HepG2 (cell line): Measurements from ENCODE around the gene KCNQ1OT1. TPM values are rescaled to one million over a fixed set of nuclear protein-coding genes. Genes with fewer than 3 reads are reported as not detected.

ENCODE experiments used
- ATAC-seq: fragments of 200-7000 bp; cut with Tn5 transposase; 3 replicates; pipeline ENCODE4 v1.9.1; 2020; ENCODE audit warnings: mild to moderate bottlenecking, moderate library complexity
- BruUV-seq: library from RNA; stranded (reverse); fragments of 400-500 nt; replicated peaks from 2 replicates; lab custom pipeline; 2021; lab: Mats Ljungman, UMichigan
- CTCF ChIA-PET: fragments of 300-600 bp; formaldehyde crosslinking; extraction: SDS; loops from one replicate; lab custom pipeline; 2021; ENCODE audit warnings: low total read pairs, inconsistent platforms, low intra/inter-chr PET ratio; lab: Yijun Ruan, JAX
- POLR2A ChIA-PET: fragments of 350-600 bp; sonication (Branson Sonifier 250); formaldehyde crosslinking; loops from one replicate; lab custom pipeline; 2020; ENCODE audit warnings: antibody characterized with exemption, inconsistent platforms; lab: Yijun Ruan, JAX
- DNase-seq: peaks from one replicate; pipeline ENCODE4 v3.0.0-alpha.2; 2015; ENCODE audit warnings: low spot score
- FAIRE-seq: peaks from 3 replicates; lab custom pipeline; 2011; peaks lifted over from hg19 to GRCh38; lab: Jason Lieb, UNC
- H2AFZ ChIP-seq: one replicate; pipeline ENCODE4 v1.6.1; 2011; ENCODE audit warnings: low read length, inconsistent platforms
- H3K27ac ChIP-seq: fragments of 300-600 bp; 3 replicates; pipeline ENCODE4 v1.8.0; 2011; ENCODE audit warnings: mixed run types, mild to moderate bottlenecking, mixed read lengths, low read length, inconsistent platforms; ENCODE audit not compliant: insufficient read depth; ENCODE audit errors: extremely low read length
- H3K27me3 ChIP-seq, 2 experiments: fragments of 200-600 bp in 1 of 2; 2 replicates in 1 of 2; 3 replicates in 1 of 2; pipeline versions ENCODE4 v1.6.0 to v1.8.0; 2011; ENCODE audit warnings: low read length in 2 of 2, mild to moderate bottlenecking in 2 of 2, moderate library complexity in 2 of 2, inconsistent platforms in 1 of 2; ENCODE audit not compliant: insufficient read depth in 2 of 2, control insufficient read depth in 1 of 2
- H3K36me3 ChIP-seq, 2 experiments: fragments of 200-600 bp in 1 of 2; replicated peaks in 1 of 2; 2 replicates in 1 of 2; 3 replicates in 1 of 2; pipeline versions ENCODE4 v1.5.1 to v1.8.0; 2011; ENCODE audit warnings: low read length in 2 of 2, inconsistent platforms in 1 of 2; ENCODE audit not compliant: insufficient read depth in 2 of 2, control insufficient read depth in 1 of 2
- H3K4me1 ChIP-seq: 2 replicates; pipeline ENCODE4 v1.5.1; 2012; ENCODE audit warnings: low read length, inconsistent platforms; ENCODE audit not compliant: insufficient read depth
- H3K4me2 ChIP-seq: 2 replicates; pipeline ENCODE4 v1.6.0; 2011; ENCODE audit warnings: low read depth, low read length, inconsistent platforms
- H3K4me3 ChIP-seq, 3 experiments: fragments of 200-600 bp in 1 of 3; sonication (generic), shearing (Covaris generic) in 1 of 3; replicated peaks in 1 of 3; 2 replicates each; pipeline ENCODE4 v1.5.1; 2011 to 2016; ENCODE audit warnings: low read length in 3 of 3, inconsistent platforms in 2 of 3, low read depth in 2 of 3, mild to moderate bottlenecking in 2 of 3, control low read depth in 1 of 3, mixed read lengths in 1 of 3; ENCODE audit not compliant: insufficient read depth in 1 of 3
- H3K79me2 ChIP-seq: one replicate; pipeline ENCODE4 v1.6.1; 2011; ENCODE audit warnings: low read length, inconsistent platforms; ENCODE audit not compliant: insufficient read depth
- H3K9ac ChIP-seq: 2 replicates; pipeline ENCODE4 v1.6.0; 2011; ENCODE audit warnings: mild to moderate bottlenecking, low read depth, low read length, inconsistent platforms; ENCODE audit not compliant: insufficient read depth
- H3K9me3 ChIP-seq: 2 replicates; pipeline ENCODE4 v1.5.1; 2012; ENCODE audit warnings: mild to moderate bottlenecking, low read length
- H4K20me1 ChIP-seq: 2 replicates; pipeline ENCODE4 v1.6.0; 2011; ENCODE audit warnings: inconsistent platforms, mild to moderate bottlenecking, low read length, moderate library complexity; ENCODE audit not compliant: insufficient read depth
- ATF7 ChIP-seq, 2 experiments: fragments of 450-650 bp in 1 of 2; sonication (generic) in 1 of 2; formaldehyde crosslinking in 1 of 2; IDR thresholded peaks; 2 replicates each; pipeline versions ENCODE4 v1.4.0 to v1.6.1; 2016 to 2020; ENCODE audit warnings: antibody characterized with exemption in 1 of 2, mild to moderate bottlenecking in 1 of 2, missing genetic modification reagents in 1 of 2
- FOSL1 ChIP-seq: sonication (generic); formaldehyde crosslinking; IDR thresholded peaks from 2 replicates; pipeline ENCODE4 v1.9.0; 2021; ENCODE audit warnings: missing genetic modification reagents, borderline replicate concordance
- HIVEP1 ChIP-seq: sonication (generic); formaldehyde crosslinking; IDR thresholded peaks from 2 replicates; pipeline ENCODE4 v1.4.0; 2020; ENCODE audit warnings: mild to moderate bottlenecking, missing genetic modification reagents
- MED1 ChIP-seq: sonication (generic); formaldehyde crosslinking; IDR thresholded peaks from 2 replicates; pipeline ENCODE4 v1.4.0; 2020; ENCODE audit warnings: missing genetic modification reagents
- PHF8 ChIP-seq: sonication (generic); formaldehyde crosslinking; IDR thresholded peaks from 2 replicates; pipeline ENCODE4 v1.5.0; 2020; ENCODE audit warnings: missing genetic modification reagents
- RBFOX2 ChIP-seq: fragments of 200-400 bp; formaldehyde crosslinking; IDR thresholded peaks from 2 replicates; pipeline ENCODE4 v1.6.1; 2017; ENCODE audit warnings: low read depth, mild to moderate bottlenecking, low read length
- SMYD3 ChIP-seq: sonication (generic); formaldehyde crosslinking; IDR thresholded peaks from 2 replicates; pipeline ENCODE4 v1.8.1; 2023; ENCODE audit warnings: mild to moderate bottlenecking, missing genetic modification reagents
- SRSF1 ChIP-seq: fragments of 200-400 bp; formaldehyde crosslinking; optimal IDR thresholded peaks from 2 replicates; pipeline ENCODE3; 2017; ENCODE audit warnings: mild to moderate bottlenecking, low read depth, low read length, moderate library complexity
- STAG1 ChIP-seq: sonication (generic); formaldehyde crosslinking; IDR thresholded peaks from 2 replicates; pipeline ENCODE4 v1.4.0; 2020; ENCODE audit warnings: missing genetic modification reagents
- THYN1 ChIP-seq: sonication (generic); formaldehyde crosslinking; IDR thresholded peaks from 2 replicates; pipeline ENCODE4 v1.8.1; 2023; ENCODE audit warnings: low read depth, mild to moderate bottlenecking, moderate library complexity, missing genetic modification reagents, borderline replicate concordance
- ZNF10 ChIP-seq: sonication (generic); formaldehyde crosslinking; IDR thresholded peaks from 2 replicates; pipeline ENCODE4 v1.4.0; 2020; ENCODE audit warnings: mild to moderate bottlenecking, low read depth, missing genetic modification reagents, borderline replicate concordance
- ZNF142 ChIP-seq: sonication (generic); formaldehyde crosslinking; IDR thresholded peaks from 2 replicates; pipeline ENCODE4 v1.4.0; 2020; ENCODE audit warnings: missing genetic modification reagents
- ZNF333 ChIP-seq: sonication (generic); formaldehyde crosslinking; IDR thresholded peaks from 2 replicates; pipeline ENCODE4 v1.4.0; 2020; ENCODE audit warnings: mild to moderate bottlenecking, missing genetic modification reagents, borderline replicate concordance
- ZNF343 ChIP-seq: sonication (generic); formaldehyde crosslinking; IDR thresholded peaks from 2 replicates; pipeline ENCODE4 v1.4.0; 2020; ENCODE audit warnings: mild to moderate bottlenecking, missing genetic modification reagents
- ZNF761 ChIP-seq: sonication (generic); formaldehyde crosslinking; conservative IDR thresholded peaks from 2 replicates; pipeline ENCODE4 v1.4.0; 2020; ENCODE audit warnings: mild to moderate bottlenecking, missing genetic modification reagents
- ZNF781 ChIP-seq: sonication (generic); formaldehyde crosslinking; IDR thresholded peaks from 2 replicates; pipeline ENCODE4 v1.5.1; 2020; ENCODE audit warnings: borderline replicate concordance, mild to moderate bottlenecking, missing genetic modification reagents; ENCODE audit errors: not compliant biosample characterization
- ZNF850 ChIP-seq: sonication (generic); formaldehyde crosslinking; conservative IDR thresholded peaks from 2 replicates; pipeline ENCODE4 v1.9.0; 2021; ENCODE audit warnings: mild to moderate bottlenecking, missing genetic modification reagents
- ZSCAN9 ChIP-seq: IDR thresholded peaks from 2 replicates; pipeline ENCODE4 v1.6.1; 2016; ENCODE audit warnings: borderline replicate concordance
- WGBS: methylation state at CpG from one replicate; pipeline ENCODE4 v1.1.6; 2017; ENCODE audit warnings: low lambda C conversion rate; 5-methylcytosine and 5-hydroxymethylcytosine counted together
- in situ Hi-C: cut with HindIII; loops from 2 replicates; pipeline ENCODE4 v1.10.0; 2017; ENCODE audit warnings: low pct_unique_long_range_greater_than_20kb; ENCODE audit not compliant: extremely low pct_ligation_motif_present
- intact Hi-C: fragments of 100-400 bp; cut with micrococcal nuclease; formaldehyde crosslinking; loops from one replicate; pipeline ENCODE4 v1.10.0; 2022; ENCODE audit not compliant: unreplicated experiment
- polyA plus RNA-seq, 8 experiments: library from polyadenylated mRNA; depleted of rRNA in 3 of 8; stranded (reverse) in 7 of 8; unstranded in 1 of 8; fragments of >200 nt; fragmentation: Illumina TruSeq in 4 of 8; extraction: Trizol in 4 of 8; gene quantifications; 2 replicates each; pipeline versions ENCODE4 v1.2.1 to v1.2.3, GENCODE V29; 2011 to 2016; ENCODE audit warnings: low read depth in 4 of 8, missing spikeins in 1 of 8, mixed read lengths in 1 of 8; ENCODE audit not compliant: insufficient read depth in 1 of 8
- total RNA-seq, 5 experiments: library from RNA; depleted of rRNA; stranded (reverse); fragments of >200 nt; fragmentation: Illumina TruSeq; extraction: Trizol; gene quantifications; 2 replicates each; pipeline ENCODE4 v1.2.3, GENCODE V29; 2016; ENCODE audit warnings: low read depth in 1 of 5

The KCNQ1OT1 gene
- total and polyA plus RNA-seq, 2 of the 13 experiments (the other 11 are each of a cell fraction or from before 2014, with no cell fraction given): 1.3 to 18.9 TPM

- 65% methylated on average over 3 of the region's 3 CpGs for WGBS
- BruUV-seq: no TSS peak
- Histone ChIP-seq H3K4me1 (peaks cover 98% of the 10 kb centered on the region), H3K4me2 (peak overlapping the region; percentile 78), H3K27ac (peak overlapping the region; percentile 41), H2AFZ (no peak overlapping the region), H3K9me3 (no peaks in the 10 kb centered on the region), H3K9ac (peak overlapping the region; percentile 38), H3K4me3 (peak overlapping the region in 2 of 3 experiments; percentile 16 to 95; a peak in 3 of 6 replicates), H3K79me2 (peaks cover 100% of the 10 kb centered on the region), H4K20me1 (peaks cover 100% of the 10 kb centered on the region), H3K36me3 (peaks cover 31 to 90% of the 10 kb centered on the region in 2 experiments), H3K27me3 (no peaks in the 10 kb centered on the region)
- DNase-seq (peak; percentile 46), ATAC-seq (peak; percentile 13), FAIRE-seq (peak; percentile 26)
- ChIA-PET POLR2A (interaction anchor here (0.9 to 10.8 kb wide), 6 partner anchors 7 to 200 kb away, joined by 3 to 201 read pairs (median 4); partner anchors contain the start of gene KCNQ1OT1), CTCF (interaction anchor here (1.2 to 3.9 kb wide), 2 partner anchors 159 to 196 kb away, joined by 3 to 25 read pairs; no protein-coding TSS in a partner anchor)
- intact Hi-C loops: loop anchor here (5.0 kb wide), 1 partner anchor 195 kb away; the partner anchor contains the start of gene CDKN1C
- in situ Hi-C loops: loop anchor here (5.0 to 10.0 kb wide), 2 partner anchors 205 to 267 kb away; no protein-coding TSS in a partner anchor
- no peak for TF ChIP-seq SRSF1
- TF ChIP-seq FOSL1 (CRISPR knock-in tag): 0 out of 2 replicates have a peak, but pooled peaks have one; percentile 14
- TF ChIP-seq ZSCAN9 (CRISPR knock-in tag): peak; percentile 49; the same call in 1 of the 2 replicates
- no peak for TF ChIP-seq ZNF10
- TF ChIP-seq HIVEP1 (CRISPR knock-in tag): no peak
- no peak for TF ChIP-seq ZNF781 (CRISPR knock-in tag)
- no peak for TF ChIP-seq ZNF850 (CRISPR knock-in tag)
- TF ChIP-seq RBFOX2: no peak
- no peak for TF ChIP-seq ATF7 (IDR thresholded peaks at IDR 0.05)
- TF ChIP-seq ATF7 (CRISPR knock-in tag; IDR thresholded peaks at IDR 0.05): no peak
- TF ChIP-seq ZNF142 (CRISPR knock-in tag): no peak
- TF ChIP-seq ZNF333 (CRISPR knock-in tag): no peak
- no peak for TF ChIP-seq ZNF343 (CRISPR knock-in tag)
- TF ChIP-seq STAG1 (CRISPR knock-in tag): peak; percentile 45
- peak; percentile 29; the same call in 1 of the 2 replicates for TF ChIP-seq PHF8 (CRISPR knock-in tag)
- no peak for TF ChIP-seq THYN1 (CRISPR knock-in tag)
- no peak for TF ChIP-seq SMYD3 (CRISPR knock-in tag)
- TF ChIP-seq ZNF761 (CRISPR knock-in tag): no peak
- TF ChIP-seq MED1 (CRISPR knock-in tag): peak; percentile 19; the same call in 1 of the 2 replicates
Measured at GRCh38 chr11:2691991-2692875, 7.6 kb downstream of the KCNQ1OT1 start.
